Stimulated activated CD8-positive, alpha-beta memory T cell treated with anti-CD3 and anti-CD28 coated beads, Interleukin-4, amount 100 ng/mL, for 1 hour (primary cell): ENCODE measurements around the gene PEAK1.

Experiments
- DNase-seq, 2 donors: peaks; one replicate each; pipeline ENCODE4 v3.0.0-alpha.2; 2020; ENCODE audit warnings: low read depth in 2 of 2, low spot score in 1 of 2

Gene PEAK1

GRCh38 chr15:77402740-77403379 is 17.0 kb downstream of the PEAK1 start:
- DNase-seq: no peak

- no peak for DNase-seq
These were observed 19.6 kb downstream of the PEAK1 start for GRCh38 chr15:77400258-77400657.

GRCh38 chr15:77398927-77399326 is 21.0 kb downstream of the PEAK1 start:
- DNase-seq: no peak

GRCh38 chr15:77396692-77397091 is 23.2 kb downstream of the PEAK1 start:
- DNase-seq: no peak

GRCh38 chr15:77395013-77395774 is 24.7 kb downstream of the PEAK1 start:
- DNase-seq: no peak

DNA sequence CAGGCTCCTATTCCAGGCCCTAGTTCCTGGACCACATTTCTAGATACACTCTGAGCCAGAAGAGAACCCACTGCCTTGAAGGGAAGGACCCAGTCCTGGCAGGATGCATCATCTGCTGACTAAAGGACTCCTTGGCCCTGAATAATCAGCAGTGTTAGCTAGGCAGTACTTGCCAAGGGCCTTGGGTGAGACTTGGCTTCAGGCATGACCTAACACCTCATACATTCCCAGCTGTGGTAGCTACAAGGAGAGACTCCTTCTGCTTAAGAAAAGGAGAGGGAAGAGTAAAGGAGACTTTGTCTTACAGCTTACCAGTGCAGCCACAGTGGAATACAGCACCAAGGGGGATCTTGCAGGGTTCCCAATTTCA is 26.4 kb downstream of the PEAK1 start:
- DNase-seq: no peak

GRCh38 chr15:77392762-77393470 is 27.0 kb downstream of the PEAK1 start:
- DNase-seq: no peak

GRCh38 chr15:77391372-77391951 is 28.4 kb downstream of the PEAK1 start:
- no peak for DNase-seq

GRCh38 chr15:77387365-77388105 is 32.4 kb downstream of the PEAK1 start:
- DNase-seq: no peak

DNA sequence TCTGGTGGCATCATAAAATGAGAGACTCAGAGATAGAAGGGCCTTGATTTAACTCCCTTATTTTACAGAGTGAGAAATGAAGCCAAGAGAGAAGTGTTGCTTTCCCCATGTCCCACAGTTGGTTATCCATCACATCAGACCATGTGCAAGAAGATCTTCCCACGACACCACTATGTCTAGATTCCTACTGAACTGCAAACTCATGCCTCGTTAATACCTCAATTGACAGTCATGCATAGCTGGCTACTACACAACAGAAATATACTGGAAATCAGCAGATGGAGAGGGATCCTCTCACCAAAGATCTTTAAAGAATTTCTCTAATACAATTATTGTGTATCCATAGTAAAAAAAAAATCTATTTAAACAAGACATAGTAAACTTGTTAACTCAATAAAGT is 33.3 kb downstream of the PEAK1 start:
- DNase-seq: no peak

DNA sequence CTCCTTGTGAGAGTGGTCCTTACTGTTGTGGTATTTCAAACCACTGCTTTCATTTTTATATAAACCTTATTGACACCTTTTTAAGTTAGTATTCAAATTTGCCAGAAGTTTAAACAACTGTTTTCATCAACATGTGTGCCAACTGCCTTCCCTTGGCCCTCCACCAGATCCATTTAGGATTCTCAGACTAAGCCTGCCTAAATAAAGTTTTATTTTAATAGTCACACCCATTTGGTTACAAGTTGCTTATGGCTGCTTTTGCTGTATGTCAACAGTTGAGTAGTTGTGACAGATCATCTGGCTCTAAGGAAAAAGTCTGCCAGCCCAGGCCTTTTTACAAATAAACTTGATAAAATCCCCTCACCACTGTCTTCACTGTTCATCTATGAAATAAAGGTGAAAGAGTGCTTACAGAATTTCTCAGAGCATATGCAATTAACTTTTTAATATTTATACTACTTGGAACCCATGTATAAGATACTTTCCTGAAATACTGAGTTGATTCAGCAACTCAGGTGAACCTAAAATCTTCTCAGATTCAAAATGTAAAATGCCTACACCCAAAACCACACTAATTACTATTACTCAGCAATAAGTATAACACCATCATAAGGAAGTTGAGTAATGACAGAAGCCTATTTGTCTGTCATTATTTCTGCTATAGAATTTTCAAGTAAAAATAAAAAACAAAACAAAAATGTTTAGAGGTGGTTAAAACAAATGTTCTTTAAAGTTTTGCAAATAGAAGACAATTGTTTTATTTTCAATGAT is 35.1 kb downstream of the PEAK1 start:
- no peak for DNase-seq

GRCh38 chr15:77384086-77384485 is 35.8 kb downstream of the PEAK1 start:
- no peak for DNase-seq

GRCh38 chr15:77380033-77380432 is 39.9 kb downstream of the PEAK1 start:
- DNase-seq: no peak

GRCh38 chr15:77376770-77377169 is 43.1 kb downstream of the PEAK1 start:
- DNase-seq: no peak

DNA sequence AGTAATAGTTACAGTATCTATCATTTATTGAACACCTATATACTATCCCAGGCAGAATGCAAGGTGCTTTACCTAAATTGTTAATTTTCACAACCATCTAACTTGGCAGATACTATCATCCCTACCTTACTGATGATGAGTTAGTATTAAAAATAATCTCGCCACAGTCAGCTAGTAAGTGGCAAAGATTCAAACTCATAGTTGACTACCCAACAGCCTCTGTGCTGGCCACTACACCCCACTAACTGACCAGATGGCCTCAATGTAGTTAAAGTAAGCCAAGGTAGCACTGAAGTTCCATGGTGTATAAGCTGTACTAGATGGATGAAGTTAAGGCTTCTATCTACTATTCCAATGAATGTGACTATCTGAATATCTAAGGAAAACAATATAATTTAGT is 44.8 kb downstream of the PEAK1 start:
- DNase-seq: no peak

- no peak for DNase-seq
These were observed 46.5 kb downstream of the PEAK1 start for GRCh38 chr15:77373441-77373840.

DNA sequence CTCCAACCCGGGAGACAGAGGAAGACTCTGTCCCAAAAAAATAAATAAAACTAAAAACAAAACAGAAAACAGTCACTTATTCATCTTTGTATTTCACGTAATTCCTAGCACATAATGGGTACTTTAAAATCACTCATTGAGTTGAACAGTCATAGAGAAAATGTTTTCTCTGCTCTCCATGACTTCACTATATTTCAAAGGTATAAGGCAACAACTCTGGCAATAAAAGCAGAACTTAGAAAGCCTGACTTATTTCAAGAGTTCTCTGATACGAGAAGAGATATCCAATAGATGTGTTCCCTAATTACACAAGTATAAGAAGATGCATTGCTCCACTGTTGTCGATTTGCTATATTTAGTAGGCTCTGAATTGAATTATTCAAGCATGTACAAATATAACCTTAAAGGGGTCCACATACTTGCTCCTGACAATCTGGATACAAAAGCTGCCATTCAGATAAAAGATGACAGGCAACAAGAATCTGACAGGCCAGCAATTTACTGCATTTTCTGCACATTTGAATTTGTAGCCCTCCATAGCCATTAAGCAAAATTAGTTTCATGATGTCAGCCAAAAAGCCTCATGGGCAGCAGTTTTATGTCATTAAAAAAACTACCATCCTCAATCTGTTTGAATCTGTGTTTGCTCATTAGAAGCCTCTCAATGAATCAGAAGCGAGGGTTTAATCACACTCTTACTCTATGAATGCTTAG is 47.9 kb downstream of the PEAK1 start:
- no peak for DNase-seq

DNA sequence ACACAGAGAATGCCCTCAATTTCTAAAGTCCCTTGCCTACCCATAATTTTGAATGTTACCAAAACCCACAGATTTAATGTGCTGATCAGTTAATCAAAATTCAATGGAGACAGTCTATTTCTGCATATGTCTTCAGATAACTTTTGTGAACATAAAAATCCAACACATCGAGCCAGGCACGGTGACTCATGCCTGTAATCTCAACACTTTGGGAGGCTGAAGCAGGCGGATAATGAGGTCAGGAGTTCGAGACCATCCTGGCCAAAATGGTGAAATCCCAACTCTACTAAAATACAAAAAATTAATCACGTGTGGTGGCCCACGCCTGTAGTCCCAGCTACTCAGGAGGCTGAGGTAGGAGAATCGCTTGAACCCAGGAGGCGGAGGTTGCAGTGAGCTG is 49.3 kb downstream of the PEAK1 start:
- DNase-seq: no peak

- no peak for DNase-seq
These were observed 50.7 kb downstream of the PEAK1 start for GRCh38 chr15:77369168-77369567.

DNA sequence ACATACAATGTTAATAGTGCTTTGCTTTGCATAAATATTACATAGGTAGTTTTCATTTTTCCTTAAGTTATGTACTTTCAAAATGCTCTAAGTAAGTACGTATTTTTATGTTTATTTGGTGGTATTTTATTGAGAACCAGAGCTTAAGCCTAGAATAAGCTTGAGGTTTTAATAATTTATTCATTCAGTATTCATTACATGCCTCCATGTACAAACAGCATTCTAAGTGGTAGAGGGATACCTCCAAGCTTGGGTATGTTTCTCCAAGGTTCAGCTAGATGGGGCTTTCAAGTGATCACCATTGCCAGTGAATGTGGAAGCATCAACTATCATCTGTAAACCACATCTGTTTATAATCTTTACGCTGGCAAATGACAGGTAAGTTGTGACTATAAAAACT is 52.3 kb downstream of the PEAK1 start:
- no peak for DNase-seq
